Fibroblast of villous mesenchyme (primary cell): ENCODE results near the gene PRDM1. TPM values are rescaled to one million over a fixed set of nuclear protein-coding genes. Genes with fewer than 3 reads are reported as not detected.

Source experiments
- DNase-seq: peaks from one replicate; pipeline ENCODE4 v3.0.0-alpha.2; 2010; ENCODE audit warnings: low read depth
- H3K4me3 ChIP-seq: 2 replicates; pipeline ENCODE4 v1.5.1; 2011; ENCODE audit warnings: low read depth, mild to moderate bottlenecking, low read length
- total RNA-seq: library from RNA; depleted of rRNA; stranded (reverse); fragments of >200 nt; gene quantifications from 2 replicates; pipeline ENCODE4 v1.2.3, GENCODE V29; 2012
- TF ChIP-seq, protein P1 (sequence below): IDR thresholded peaks from 2 replicates; pipeline ENCODE4 v1.5.1; 2012; ENCODE audit warnings: low read depth, mild to moderate bottlenecking, low read length; ENCODE audit not compliant: insufficient read depth

The PRDM1 gene
- 29.6 and 39.7 TPM in 2 replicates for total RNA-seq

GRCh38 chr6:106085984-106086813 is at the start of gene PRDM1:
TSS of gene PRDM1 (plus strand) at chr6:106086336. CDS start at chr6:106086554, 218 bp downstream.
- H3K4me3 ChIP-seq: peak within 1 kb of the TSS; percentile 64
- DNase-seq: peak; percentile 77
- TF ChIP-seq, protein P1, sequence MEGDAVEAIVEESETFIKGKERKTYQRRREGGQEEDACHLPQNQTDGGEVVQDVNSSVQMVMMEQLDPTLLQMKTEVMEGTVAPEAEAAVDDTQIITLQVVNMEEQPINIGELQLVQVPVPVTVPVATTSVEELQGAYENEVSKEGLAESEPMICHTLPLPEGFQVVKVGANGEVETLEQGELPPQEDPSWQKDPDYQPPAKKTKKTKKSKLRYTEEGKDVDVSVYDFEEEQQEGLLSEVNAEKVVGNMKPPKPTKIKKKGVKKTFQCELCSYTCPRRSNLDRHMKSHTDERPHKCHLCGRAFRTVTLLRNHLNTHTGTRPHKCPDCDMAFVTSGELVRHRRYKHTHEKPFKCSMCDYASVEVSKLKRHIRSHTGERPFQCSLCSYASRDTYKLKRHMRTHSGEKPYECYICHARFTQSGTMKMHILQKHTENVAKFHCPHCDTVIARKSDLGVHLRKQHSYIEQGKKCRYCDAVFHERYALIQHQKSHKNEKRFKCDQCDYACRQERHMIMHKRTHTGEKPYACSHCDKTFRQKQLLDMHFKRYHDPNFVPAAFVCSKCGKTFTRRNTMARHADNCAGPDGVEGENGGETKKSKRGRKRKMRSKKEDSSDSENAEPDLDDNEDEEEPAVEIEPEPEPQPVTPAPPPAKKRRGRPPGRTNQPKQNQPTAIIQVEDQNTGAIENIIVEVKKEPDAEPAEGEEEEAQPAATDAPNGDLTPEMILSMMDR: peak; percentile 12

GRCh38 chr6:106037060-106037459 is 49.1 kb upstream of the PRDM1 start:
- no peak overlapping the region for H3K4me3 ChIP-seq
- no peak for DNase-seq
- TF ChIP-seq, protein P1: no peak

- H3K4me3 ChIP-seq: no peak overlapping the region
- DNase-seq: no peak
- TF ChIP-seq, protein P1: no peak
These were observed 46.1 kb upstream of the PRDM1 start for GRCh38 chr6:106039897-106040592.

GRCh38 chr6:106044151-106044550 is 42.0 kb upstream of the PRDM1 start:
- no peak overlapping the region for H3K4me3 ChIP-seq
- DNase-seq: no peak
- TF ChIP-seq, protein P1: no peak

GRCh38 chr6:106045077-106045476 is 41.1 kb upstream of the PRDM1 start:
- H3K4me3 ChIP-seq: no peak overlapping the region
- TF ChIP-seq, protein P1: no peak
- no peak for DNase-seq

GRCh38 chr6:106046116-106046853 is 39.9 kb upstream of the PRDM1 start:
- no peak for DNase-seq
- TF ChIP-seq, protein P1: no peak
- no peak overlapping the region for H3K4me3 ChIP-seq
